ENCODE data around the gene BTBD6. TPM values are rescaled to one million over a fixed set of nuclear protein-coding genes. Genes with fewer than 3 reads are reported as not detected.

Gene BTBD6
- total RNA-seq, 1 experiment from 2014 or later = 7.8 TPM

DNA sequence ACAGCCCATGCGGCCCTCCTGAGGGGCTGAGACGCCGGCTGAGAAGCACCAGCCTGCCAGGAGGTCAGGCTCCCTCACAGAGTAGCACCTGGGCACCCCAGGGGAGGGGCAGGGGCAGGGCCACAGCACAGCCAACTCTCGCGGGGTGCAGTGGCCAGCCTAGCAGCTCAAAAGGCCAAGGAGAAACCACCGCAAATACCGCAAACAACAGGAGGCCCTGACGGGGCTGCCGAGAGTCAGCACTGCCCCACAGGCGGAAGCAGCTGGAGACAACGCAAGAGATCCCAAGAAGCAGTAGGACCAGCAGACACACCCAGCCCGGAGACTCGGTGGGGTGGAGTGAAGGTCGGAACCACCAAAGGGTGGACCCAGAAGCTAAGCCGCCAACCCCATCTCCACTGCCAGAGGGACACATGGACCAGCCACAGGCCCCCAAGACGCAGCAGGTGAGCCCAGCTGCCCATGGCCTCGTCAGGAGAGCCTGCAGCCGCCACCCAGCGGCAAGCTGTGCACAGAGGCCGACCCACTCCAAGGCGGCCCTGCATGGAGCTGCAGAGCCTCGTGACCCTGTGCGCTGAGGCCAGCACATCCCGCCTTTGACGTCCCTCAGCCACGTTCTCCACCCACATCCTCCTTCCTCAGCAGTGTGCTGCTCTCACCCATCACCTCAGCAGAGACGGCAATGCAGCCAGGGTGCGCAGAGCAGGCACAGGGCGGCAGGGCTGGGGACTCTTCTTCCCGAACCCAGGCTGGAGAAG, 31.7 kb upstream of the BTBD6 start:
- Mint-ChIP-seq H3K27me3 (ENCODE audit: low read depth) (no peaks in the 10 kb centered on the region), H3K4me1 (no peaks in the 10 kb centered on the region), H3K9me3 (peaks cover 9% of the 10 kb centered on the region), H3K4me3 (no peak overlapping the region), H3K27ac (no peak overlapping the region), H3K36me3 (peaks cover 10% of the 10 kb centered on the region; the same call in 1 of the 2 replicates)
- TF ChIP-seq TCF7 (CRISPR knock-in tag; IDR thresholded peaks at IDR 0.05; ENCODE audit: low read depth) (no peak), ZBTB43 (CRISPR knock-in tag; IDR thresholded peaks at IDR 0.05) (no peak), FOXJ3 (CRISPR knock-in tag; IDR thresholded peaks at IDR 0.05; ENCODE audit: borderline replicate concordance) (no peak), ZNF232 (CRISPR knock-in tag; IDR thresholded peaks at IDR 0.05) (no peak), ZNF532 (CRISPR knock-in tag; IDR thresholded peaks at IDR 0.05; ENCODE audit: borderline replicate concordance) (no peak)
- TF ChIP-seq, protein P1, sequence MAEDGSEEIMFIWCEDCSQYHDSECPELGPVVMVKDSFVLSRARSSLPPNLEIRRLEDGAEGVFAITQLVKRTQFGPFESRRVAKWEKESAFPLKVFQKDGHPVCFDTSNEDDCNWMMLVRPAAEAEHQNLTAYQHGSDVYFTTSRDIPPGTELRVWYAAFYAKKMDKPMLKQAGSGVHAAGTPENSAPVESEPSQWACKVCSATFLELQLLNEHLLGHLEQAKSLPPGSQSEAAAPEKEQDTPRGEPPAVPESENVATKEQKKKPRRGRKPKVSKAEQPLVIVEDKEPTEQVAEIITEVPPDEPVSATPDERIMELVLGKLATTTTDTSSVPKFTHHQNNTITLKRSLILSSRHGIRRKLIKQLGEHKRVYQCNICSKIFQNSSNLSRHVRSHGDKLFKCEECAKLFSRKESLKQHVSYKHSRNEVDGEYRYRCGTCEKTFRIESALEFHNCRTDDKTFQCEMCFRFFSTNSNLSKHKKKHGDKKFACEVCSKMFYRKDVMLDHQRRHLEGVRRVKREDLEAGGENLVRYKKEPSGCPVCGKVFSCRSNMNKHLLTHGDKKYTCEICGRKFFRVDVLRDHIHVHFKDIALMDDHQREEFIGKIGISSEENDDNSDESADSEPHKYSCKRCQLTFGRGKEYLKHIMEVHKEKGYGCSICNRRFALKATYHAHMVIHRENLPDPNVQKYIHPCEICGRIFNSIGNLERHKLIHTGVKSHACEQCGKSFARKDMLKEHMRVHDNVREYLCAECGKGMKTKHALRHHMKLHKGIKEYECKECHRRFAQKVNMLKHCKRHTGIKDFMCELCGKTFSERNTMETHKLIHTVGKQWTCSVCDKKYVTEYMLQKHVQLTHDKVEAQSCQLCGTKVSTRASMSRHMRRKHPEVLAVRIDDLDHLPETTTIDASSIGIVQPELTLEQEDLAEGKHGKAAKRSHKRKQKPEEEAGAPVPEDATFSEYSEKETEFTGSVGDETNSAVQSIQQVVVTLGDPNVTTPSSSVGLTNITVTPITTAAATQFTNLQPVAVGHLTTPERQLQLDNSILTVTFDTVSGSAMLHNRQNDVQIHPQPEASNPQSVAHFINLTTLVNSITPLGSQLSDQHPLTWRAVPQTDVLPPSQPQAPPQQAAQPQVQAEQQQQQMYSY (CRISPR knock-in tag; IDR thresholded peaks at IDR 0.05) = no peak
- TF ChIP-seq, protein P2, sequence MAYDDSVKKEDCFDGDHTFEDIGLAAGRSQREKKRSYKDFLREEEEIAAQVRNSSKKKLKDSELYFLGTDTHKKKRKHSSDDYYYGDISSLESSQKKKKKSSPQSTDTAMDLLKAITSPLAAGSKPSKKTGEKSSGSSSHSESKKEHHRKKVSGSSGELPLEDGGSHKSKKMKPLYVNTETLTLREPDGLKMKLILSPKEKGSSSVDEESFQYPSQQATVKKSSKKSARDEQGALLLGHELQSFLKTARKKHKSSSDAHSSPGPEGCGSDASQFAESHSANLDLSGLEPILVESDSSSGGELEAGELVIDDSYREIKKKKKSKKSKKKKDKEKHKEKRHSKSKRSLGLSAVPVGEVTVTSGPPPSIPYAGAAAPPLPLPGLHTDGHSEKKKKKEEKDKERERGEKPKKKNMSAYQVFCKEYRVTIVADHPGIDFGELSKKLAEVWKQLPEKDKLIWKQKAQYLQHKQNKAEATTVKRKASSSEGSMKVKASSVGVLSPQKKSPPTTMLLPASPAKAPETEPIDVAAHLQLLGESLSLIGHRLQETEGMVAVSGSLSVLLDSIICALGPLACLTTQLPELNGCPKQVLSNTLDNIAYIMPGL (CRISPR knock-in tag; IDR thresholded peaks at IDR 0.05) = no peak
- CTCF ChIA-PET = no interaction called here
- no peak for ATAC-seq
- DNase-seq (ENCODE audit: low spot score) = no peak
- POLR2A ChIA-PET = no interaction called here

DNA sequence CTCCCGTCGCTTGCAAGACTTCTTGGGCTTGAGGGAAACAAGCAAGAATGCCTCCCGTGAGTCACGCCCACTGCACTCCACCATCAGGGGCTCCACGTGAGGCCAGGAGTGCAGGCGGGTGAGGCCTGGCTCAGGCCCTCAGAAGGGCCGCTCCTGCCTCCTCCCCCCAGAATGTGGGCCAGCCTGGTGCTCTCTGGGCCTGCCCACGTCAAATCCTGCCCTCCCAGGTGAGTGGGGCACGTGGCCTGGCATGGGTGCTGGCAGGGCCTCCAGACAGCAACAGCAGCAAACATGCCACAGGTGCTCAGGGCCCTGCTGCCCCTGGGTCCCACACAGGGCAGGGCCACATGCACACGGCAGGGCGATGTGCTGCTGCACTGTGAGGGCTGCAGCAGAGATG, 30.6 kb upstream of the BTBD6 start:
- no peak for ATAC-seq
- CTCF ChIA-PET = interaction anchor here (0.5 kb wide), 1 partner anchor 46 kb away, joined by 3 read pairs; no protein-coding TSS in a partner anchor
- TF ChIP-seq USF2 (CRISPR knock-in tag; IDR thresholded peaks at IDR 0.05) (no peak), HMGA2 (CRISPR knock-in tag; IDR thresholded peaks at IDR 0.05) (no peak), CBFB (CRISPR knock-in tag; IDR thresholded peaks at IDR 0.05; ENCODE audit: low read depth) (no peak), MXD4 (CRISPR knock-in tag; IDR thresholded peaks at IDR 0.05; ENCODE audit: borderline replicate concordance) (no peak), PRRX2 (CRISPR knock-in tag; IDR thresholded peaks at IDR 0.05) (no peak), ZMAT4 (CRISPR knock-in tag; IDR thresholded peaks at IDR 0.05) (no peak), SMAD3 (CRISPR knock-in tag; IDR thresholded peaks at IDR 0.05; ENCODE audit: borderline replicate concordance) (no peak), JAZF1 (CRISPR knock-in tag; IDR thresholded peaks at IDR 0.05) (no peak), FOXP1 (CRISPR knock-in tag; IDR thresholded peaks at IDR 0.05; ENCODE audit: borderline replicate concordance) (no peak), FOXK1 (CRISPR knock-in tag; IDR thresholded peaks at IDR 0.05) (no peak), ETV6 (CRISPR knock-in tag; IDR thresholded peaks at IDR 0.05) (no peak), NR1H2 (CRISPR knock-in tag; IDR thresholded peaks at IDR 0.05) (no peak), ELF4 (CRISPR knock-in tag; IDR thresholded peaks at IDR 0.05; ENCODE audit: low read depth) (no peak), ZNF423 (CRISPR knock-in tag; IDR thresholded peaks at IDR 0.05) (no peak)
- TF ChIP-seq, protein P3, sequence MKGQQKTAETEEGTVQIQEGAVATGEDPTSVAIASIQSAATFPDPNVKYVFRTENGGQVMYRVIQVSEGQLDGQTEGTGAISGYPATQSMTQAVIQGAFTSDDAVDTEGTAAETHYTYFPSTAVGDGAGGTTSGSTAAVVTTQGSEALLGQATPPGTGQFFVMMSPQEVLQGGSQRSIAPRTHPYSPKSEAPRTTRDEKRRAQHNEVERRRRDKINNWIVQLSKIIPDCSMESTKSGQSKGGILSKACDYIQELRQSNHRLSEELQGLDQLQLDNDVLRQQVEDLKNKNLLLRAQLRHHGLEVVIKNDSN (CRISPR knock-in tag; IDR thresholded peaks at IDR 0.05) = no peak

More for the DNA sequence above, 30.6 kb upstream of the BTBD6 start:
- Mint-ChIP-seq H3K36me3 (peaks cover 10% of the 10 kb centered on the region; the same call in 1 of the 2 replicates), H3K4me3 (no peak overlapping the region), H3K27ac (no peak overlapping the region), H3K9me3 (peaks cover 9% of the 10 kb centered on the region), H3K27me3 (ENCODE audit: low read depth) (no peaks in the 10 kb centered on the region), H3K4me1 (no peaks in the 10 kb centered on the region)
- POLR2A ChIA-PET = no interaction called here
- DNase-seq (ENCODE audit: low spot score) = no peak
